ENCODE measurements around the gene SFMBT2. TPM values are rescaled to one million over a fixed set of nuclear protein-coding genes. Genes with fewer than 3 reads are reported as not detected.

The SFMBT2 gene
- total RNA-seq, 1 experiment from 2014 or later = 14.3 TPM

- TF ChIP-seq SP1 (CRISPR knock-in tag; conservative IDR thresholded peaks at IDR 0.05) = no peak
- no peak for TF ChIP-seq ETV6 (CRISPR knock-in tag; IDR thresholded peaks at IDR 0.05)
- TF ChIP-seq NFATC4 (CRISPR knock-in tag; IDR thresholded peaks at IDR 0.05) = no peak
- TF ChIP-seq ARID4B (CRISPR knock-in tag; IDR thresholded peaks at IDR 0.05; ENCODE audit: borderline replicate concordance) = no peak
- no peak for TF ChIP-seq HMGA2 (CRISPR knock-in tag; IDR thresholded peaks at IDR 0.05)
- TF ChIP-seq ZNF317 (CRISPR knock-in tag; IDR thresholded peaks at IDR 0.05; ENCODE audit: borderline replicate concordance, low read depth) = no peak
- no peak for TF ChIP-seq OVOL2 (CRISPR knock-in tag; IDR thresholded peaks at IDR 0.05; ENCODE audit: borderline replicate concordance)
- TF ChIP-seq NR2C2 (CRISPR knock-in tag; IDR thresholded peaks at IDR 0.05) = no peak
- TF ChIP-seq TP53 (CRISPR knock-in tag; IDR thresholded peaks at IDR 0.05) = no peak
These were observed 92.0 kb downstream of the SFMBT2 start (continued) for GRCh38 chr10:7318836-7319235.

GRCh38 chr10:7317786-7318446 lies 92.9 kb downstream of the SFMBT2 start:
- DNase-seq (ENCODE audit: low spot score) (no peak), ATAC-seq (no peak)
- Mint-ChIP-seq H3K4me3 (no peak overlapping the region), H3K36me3 (peaks cover 11% of the 10 kb centered on the region), H3K27ac (no peak overlapping the region), H3K9me3 (peaks cover 11% of the 10 kb centered on the region; the same call in 1 of the 2 replicates), H3K27me3 (ENCODE audit: low read depth) (no peaks in the 10 kb centered on the region), H3K4me1 (peaks cover 37% of the 10 kb centered on the region)
- ChIA-PET POLR2A (no interaction called here), CTCF (interaction anchor here (0.6 kb wide), 1 partner anchor 22 kb away, joined by 3 read pairs; no protein-coding TSS in a partner anchor)
- no peak for TF ChIP-seq ESRRA (CRISPR knock-in tag; IDR thresholded peaks at IDR 0.05; ENCODE audit: borderline replicate concordance)
- TF ChIP-seq FOXJ3 (CRISPR knock-in tag; IDR thresholded peaks at IDR 0.05; ENCODE audit: borderline replicate concordance) = no peak
- TF ChIP-seq TCF7 (CRISPR knock-in tag; IDR thresholded peaks at IDR 0.05; ENCODE audit: low read depth) = no peak

GRCh38 chr10:7316839-7317238 lies 94.0 kb downstream of the SFMBT2 start:
- Mint-ChIP-seq H3K4me1 (peaks cover 45% of the 10 kb centered on the region), H3K27me3 (ENCODE audit: low read depth) (no peaks in the 10 kb centered on the region), H3K27ac (no peak overlapping the region), H3K36me3 (0 out of 2 replicates have a peak, but pooled peaks cover under 1% of the 10 kb centered on the region), H3K4me3 (no peak overlapping the region), H3K9me3 (peaks cover under 1% of the 10 kb centered on the region; the same call in 1 of the 2 replicates)
- ATAC-seq (no peak), DNase-seq (ENCODE audit: low spot score) (no peak)
- CTCF ChIA-PET = no interaction called here
- POLR2A ChIA-PET = no interaction called here
- TF ChIP-seq NFE2L1 (CRISPR knock-in tag; IDR thresholded peaks at IDR 0.05) (no peak), PREB (CRISPR knock-in tag; IDR thresholded peaks at IDR 0.05; ENCODE audit: borderline replicate concordance) (no peak), MXD4 (CRISPR knock-in tag; IDR thresholded peaks at IDR 0.05; ENCODE audit: borderline replicate concordance) (no peak), ERG (CRISPR knock-in tag; IDR thresholded peaks at IDR 0.05) (no peak), FOXK1 (CRISPR knock-in tag; IDR thresholded peaks at IDR 0.05) (no peak), NR1H2 (CRISPR knock-in tag; IDR thresholded peaks at IDR 0.05) (no peak), FOXP1 (CRISPR knock-in tag; IDR thresholded peaks at IDR 0.05; ENCODE audit: borderline replicate concordance) (no peak)
